K562 (cell line): ENCODE data around the gene PIK3CD. TPM values are rescaled to one million over a fixed set of nuclear protein-coding genes. Genes with fewer than 3 reads are reported as not detected.
A peak's percentile ranks its signal among the peaks of the same experiment; 100 is the strongest.

Experiments used
- ATAC-seq: fragments of 200-7000 bp; cut with Tn5 transposase; 3 replicates; pipeline ENCODE4 v1.9.1; 2020; ENCODE audit warnings: moderate library complexity
- BruUV-seq: library from RNA; stranded (reverse); fragments of 400-500 nt; replicated peaks from 2 replicates; lab custom pipeline; 2021; lab: Mats Ljungman, UMichigan
- CTCF ChIA-PET: fragments of 300-600 bp; formaldehyde crosslinking; extraction: SDS; loops from one replicate; lab custom pipeline; 2021; ENCODE audit warnings: low intra/inter-chr PET ratio; lab: Yijun Ruan, JAX
- POLR2A ChIA-PET: fragments of 300-600, 350-650 bp; sonication (Branson Sonifier 250); formaldehyde crosslinking; extraction: SDS; loops from one replicate; lab custom pipeline; 2021; ENCODE audit warnings: antibody characterized with exemption, inconsistent platforms; lab: Yijun Ruan, JAX
- DNase-seq, 4 experiments: peaks; one replicate each; pipeline versions ENCODE4 v3.0.0 to v3.0.0-alpha.2; 2011 to 2018; ENCODE audit warnings: low spot score in 3 of 4, mixed read lengths in 3 of 4; ENCODE audit errors: extremely low read depth in 1 of 4
- FAIRE-seq: peaks from 2 replicates; lab custom pipeline; 2011; peaks lifted over from hg19 to GRCh38; lab: Jason Lieb, UNC
- H2AFZ ChIP-seq: 2 replicates; pipeline ENCODE4 v1.6.0; 2011; ENCODE audit warnings: low read depth, low read length, control low read depth, inconsistent platforms
- H3K27ac ChIP-seq: fragments of 200-600 bp; 3 replicates; pipeline ENCODE4 v1.8.0; 2011; ENCODE audit warnings: low read depth, mild to moderate bottlenecking, control low read depth, inconsistent platforms, low read length, moderate library complexity, mixed read lengths; ENCODE audit errors: extremely low read depth
- H3K27me3 ChIP-seq, 2 experiments: fragments of 300-600 bp in 1 of 2; 2 replicates in 1 of 2; 3 replicates in 1 of 2; pipeline versions ENCODE4 v1.6.0 to v1.8.0; 2011; ENCODE audit warnings: inconsistent platforms in 2 of 2, low read length in 2 of 2, mild to moderate bottlenecking in 1 of 2, mixed read lengths in 1 of 2, moderate library complexity in 1 of 2; ENCODE audit not compliant: control insufficient read depth in 2 of 2, insufficient read depth in 2 of 2
- H3K36me3 ChIP-seq: fragments of 300-600 bp; 3 replicates; pipeline ENCODE4 v1.8.0; 2011; ENCODE audit warnings: mild to moderate bottlenecking, low read length, inconsistent platforms; ENCODE audit not compliant: control insufficient read depth, insufficient read depth
- H3K4me1 ChIP-seq, 2 experiments: fragments of 200-600 bp in 1 of 2; replicated peaks in 1 of 2; 2 replicates in 1 of 2; 3 replicates in 1 of 2; pipeline versions ENCODE4 v1.5.1 to v1.8.0; 2011; ENCODE audit warnings: inconsistent platforms in 2 of 2, low read length in 2 of 2, mild to moderate bottlenecking in 1 of 2, mixed read lengths in 1 of 2, moderate library complexity in 1 of 2; ENCODE audit not compliant: control insufficient read depth in 2 of 2, insufficient read depth in 2 of 2
- H3K4me2 ChIP-seq: 2 replicates; pipeline ENCODE4 v1.6.1; 2011; ENCODE audit warnings: low read length, control low read depth, inconsistent platforms, mixed read lengths; ENCODE audit not compliant: insufficient read depth
- H3K4me3 ChIP-seq: fragments of 200-600 bp; sonication (generic), shearing (Covaris generic); 2 replicates; pipeline ENCODE4 v1.5.1; 2016; ENCODE audit warnings: control low read depth, inconsistent platforms
- H3K79me2 ChIP-seq: fragments of 200-600 bp; 3 replicates; pipeline ENCODE4 v1.8.0; 2011; ENCODE audit warnings: low read length, inconsistent platforms; ENCODE audit not compliant: control insufficient read depth, insufficient read depth
- H3K9ac ChIP-seq, 2 experiments: 2 replicates each; pipeline versions ENCODE4 v1.6.0 to v1.6.1; 2011; ENCODE audit warnings: low read depth in 2 of 2, low read length in 2 of 2, control low read depth in 1 of 2, inconsistent platforms in 1 of 2, mild to moderate bottlenecking in 1 of 2, mixed read lengths in 1 of 2; ENCODE audit not compliant: insufficient read depth in 1 of 2
- H3K9me1 ChIP-seq: one replicate; pipeline ENCODE4 v1.6.0; 2011; ENCODE audit warnings: inconsistent platforms, mild to moderate bottlenecking, low read length, moderate library complexity; ENCODE audit not compliant: control insufficient read depth, insufficient read depth
- H3K9me3 ChIP-seq: replicated peaks from 2 replicates; pipeline ENCODE4 v1.5.1; 2011; ENCODE audit warnings: low read depth, low read length, inconsistent platforms; ENCODE audit not compliant: control insufficient read depth, insufficient read depth
- H4K20me1 ChIP-seq: replicated peaks from 2 replicates; pipeline ENCODE4 v1.6.1; 2011; ENCODE audit warnings: low read length, inconsistent platforms, mixed read lengths; ENCODE audit not compliant: control insufficient read depth, insufficient read depth
- ADNP ChIP-seq: fragments of 200-800 bp; sonication (Bioruptor generic); IDR thresholded peaks from 2 replicates; pipeline ENCODE4 v1.6.1; 2016; ENCODE audit warnings: missing genetic modification characterization, missing compliant biosample characterization
- BCOR ChIP-seq: fragments of 450-650 bp; IDR thresholded peaks from 2 replicates; pipeline ENCODE4 v1.6.1; 2016
- BDP1 ChIP-seq: IDR thresholded peaks from 3 replicates; pipeline ENCODE4 v1.6.1; 2011; ENCODE audit not compliant: insufficient read length, insufficient read depth
- BMI1 ChIP-seq: fragments of 150-350 bp; IDR thresholded peaks from 2 replicates; pipeline ENCODE4 v1.6.1; 2014; ENCODE audit warnings: low read length
- CHD4 ChIP-seq: fragments of 200-600 bp; sonication (generic); IDR thresholded peaks from 3 replicates; pipeline ENCODE4 v1.6.1; 2012; ENCODE audit warnings: low read depth, mild to moderate bottlenecking, mixed read lengths, low read length, inconsistent platforms; ENCODE audit not compliant: insufficient read depth, insufficient replicate concordance, poor library complexity, severe bottlenecking
- CXXC5 ChIP-seq: fragments of 250-450 bp; sonication (Bioruptor Pico); IDR thresholded peaks from 2 replicates; pipeline ENCODE4 v1.8.0; 2022; ENCODE audit warnings: inconsistent platforms, mild to moderate bottlenecking, moderate library complexity
- DNMT1 ChIP-seq: fragments of 450-650 bp; IDR thresholded peaks from 2 replicates; pipeline ENCODE4 v1.6.1; 2016; ENCODE audit warnings: antibody characterized with exemption, mild to moderate bottlenecking
- E2F3 ChIP-seq: fragments of 250-450 bp; sonication (Bioruptor Pico); IDR thresholded peaks from 2 replicates; pipeline ENCODE4 v1.4.0; 2020; ENCODE audit warnings: mild to moderate bottlenecking
- ETV1 ChIP-seq: fragments of 450-650 bp; conservative IDR thresholded peaks from 2 replicates; pipeline ENCODE4 v1.6.1; 2016; ENCODE audit warnings: missing genetic modification characterization, control low read depth, low read depth, missing compliant biosample characterization
- HDAC6 ChIP-seq: IDR thresholded peaks from 2 replicates; pipeline ENCODE4 v1.6.1; 2012; ENCODE audit warnings: low read depth, mild to moderate bottlenecking, control low read depth, inconsistent platforms, low read length, moderate library complexity
- HMBOX1 ChIP-seq: sonication (generic); IDR thresholded peaks from 2 replicates; pipeline ENCODE4 v1.6.1; 2016
- MCM2 ChIP-seq: fragments of 450-650 bp; IDR thresholded peaks from 2 replicates; pipeline ENCODE4 v1.6.1; 2017; ENCODE audit warnings: low read depth, mild to moderate bottlenecking
- NFXL1 ChIP-seq: fragments of 450-650 bp; formaldehyde crosslinking; IDR thresholded peaks from 2 replicates; pipeline ENCODE4 v1.4.0; 2021; ENCODE audit warnings: mild to moderate bottlenecking
- PCBP1 ChIP-seq: fragments of 200-400 bp; formaldehyde crosslinking; IDR thresholded peaks from 2 replicates; pipeline ENCODE4 v1.6.1; 2018; ENCODE audit warnings: mild to moderate bottlenecking, low read depth, low read length; ENCODE audit not compliant: poor library complexity, severe bottlenecking
- PCBP2 ChIP-seq: fragments of 200-400 bp; formaldehyde crosslinking; IDR thresholded peaks from 2 replicates; pipeline ENCODE4 v1.6.1; 2018; ENCODE audit warnings: low read length, low read depth, mild to moderate bottlenecking, moderate library complexity; ENCODE audit not compliant: poor library complexity, severe bottlenecking
- POLR2A ChIP-seq: fragments of 450-650 bp; conservative IDR thresholded peaks from 2 replicates; pipeline ENCODE4 v1.6.1; 2016
- RNF2 ChIP-seq: sonication (generic); IDR thresholded peaks from 2 replicates; pipeline ENCODE4 v1.6.1; 2016
- SMARCA5 ChIP-seq: fragments of 450-650 bp; IDR thresholded peaks from 2 replicates; pipeline ENCODE4 v1.6.1; 2016
- ZFP1 ChIP-seq: fragments of 450-650 bp; formaldehyde crosslinking; IDR thresholded peaks from 2 replicates; pipeline ENCODE4 v1.4.0; 2020; ENCODE audit warnings: mild to moderate bottlenecking, mixed read lengths
- ZKSCAN1 ChIP-seq: fragments of 150-350 bp; IDR thresholded peaks from 2 replicates; pipeline ENCODE4 v1.6.1; 2016; ENCODE audit warnings: low read depth, low read length
- ZNF436 ChIP-seq: fragments of 250-450, 450-650 bp; sonication (Bioruptor Pico); formaldehyde crosslinking; IDR thresholded peaks from 2 replicates; pipeline ENCODE4 v1.7.0; 2020; ENCODE audit warnings: mild to moderate bottlenecking
- WGBS: fragments of 100-300 bp; shearing (Covaris generic); methylation state at CpG from one replicate; pipeline ENCODE4 v1.1.6; 2016; ENCODE audit warnings: low coverage, mixed read lengths; ENCODE audit not compliant: insufficient coverage; ENCODE audit errors: missing lambda C conversion rate; 5-methylcytosine and 5-hydroxymethylcytosine counted together
- in situ Hi-C: fragments of 300-500 bp; cut with MboI; formaldehyde crosslinking; loops from 4 replicates; pipeline ENCODE4 v1.15.0; 2018; ENCODE audit warnings: inconsistent platforms, mixed read lengths
- intact Hi-C: fragments of 100-400 bp; cut with micrococcal nuclease; formaldehyde crosslinking; loops from 2 replicates; pipeline ENCODE4 v1.14.2; 2022
- polyA plus RNA-seq, 8 experiments: library from polyadenylated mRNA; depleted of rRNA in 4 of 8; stranded (reverse) in 5 of 8; unstranded in 3 of 8; fragments of >200 nt; fragmentation: Nextera tagmentation in 2 of 8; fragmentation: Illumina TruSeq in 1 of 8; extraction: Ambion mirVana in 2 of 8; extraction: Trizol in 1 of 8; gene quantifications; 2 replicates each; pipeline versions ENCODE4 v1.2.1 to v1.2.3, GENCODE V29; 2011 to 2014; ENCODE audit warnings: inconsistent platforms in 1 of 8, missing spikeins in 1 of 8
- total RNA-seq, 7 experiments: library from RNA; depleted of rRNA in 6 of 7; stranded (reverse); fragments of >200 nt in 6 of 7; fragmentation: Illumina TruSeq in 2 of 7; extraction: Trizol in 2 of 7; gene quantifications; 2 replicates each; pipeline versions ENCODE4 v1.2.1 to v1.2.3, GENCODE V29; 2011 to 2021; ENCODE audit warnings: low replicate concordance in 1 of 7

PIK3CD gene
- total and polyA plus RNA-seq, 9 of the 15 experiments (the other 6 are each of a cell fraction or from before 2014, with no cell fraction given) = 1.8 to 20.8 (median 7.2) TPM

GRCh38 chr1:9717193-9718005, 65.9 kb downstream of the PIK3CD start (continued):
- peak; percentile 28; the same call in 1 of the 2 replicates for TF ChIP-seq HMBOX1
- TF ChIP-seq, all 486 proteins: peak for 206

GRCh38 chr1:9718006-9718680, 66.6 kb downstream of the PIK3CD start:
- FAIRE-seq (peak; percentile 54), ATAC-seq (no peak), DNase-seq (no peak)
- intact Hi-C loops (loop anchor here (2.0 kb wide), 1 partner anchor 15 kb away; no protein-coding TSS in a partner anchor), in situ Hi-C loops (no loop called here)
- H3K27ac ChIP-seq = peak overlapping the region; percentile 87
- peaks cover 36% of the 10 kb centered on the region; the same call in 2 of the 3 replicates for H3K36me3 ChIP-seq
- H2AFZ ChIP-seq = peak overlapping the region; percentile 92
- BruUV-seq = TSS peak; percentile 81
- H3K9me3 ChIP-seq = no peaks in the 10 kb centered on the region
- peaks cover 23% of the 10 kb centered on the region for H3K79me2 ChIP-seq
- no peaks in the 10 kb centered on the region for H4K20me1 ChIP-seq
- H3K9me1 ChIP-seq = peaks cover 3% of the 10 kb centered on the region
- H3K27me3 ChIP-seq = no peaks in the 10 kb centered on the region
- H3K4me1 ChIP-seq = peaks cover 54 to 90% of the 10 kb centered on the region in 2 experiments
- peak overlapping the region; percentile 48 for H3K4me3 ChIP-seq
- H3K4me2 ChIP-seq = peak overlapping the region; percentile 92
- peak overlapping the region; percentile 84 to 94 for H3K9ac ChIP-seq
- WGBS = 40% methylated on average over 10 of the region's 10 CpGs
- ChIA-PET POLR2A (interaction anchor here (0.7 to 1.3 kb wide), 8 partner anchors 8 to 427 kb away, joined by 3 to 5 read pairs (median 3); partner anchors contain the start of genes LZIC and NMNAT1), CTCF (interaction anchor here (2.8 kb wide), 1 partner anchor 91 kb away, joined by 20 read pairs; no protein-coding TSS in a partner anchor)
- TF ChIP-seq ZFP1 (CRISPR knock-in tag) (no peak), ETV1 (tag) (0 out of 2 replicates have a peak, but pooled peaks have one; percentile 6), MCM2 (no peak), PCBP2 (no peak), RNF2 (no peak), ADNP (no peak), BCOR (no peak), NFXL1 (CRISPR knock-in tag) (no peak), SMARCA5 (peak; percentile 59; the same call in 1 of the 2 replicates), DNMT1 (no peak), HDAC6 (no peak), BMI1 (no peak), E2F3 (peak; percentile 17; the same call in 1 of the 2 replicates), ZNF436 (CRISPR knock-in tag) (no peak), CXXC5 (CRISPR knock-in tag) (no peak), ZKSCAN1 (no peak), POLR2A (no peak; the same call in 1 of the 2 replicates), CHD4 (peak; percentile 82), PCBP1 (no peak), BDP1 (no peak)
